IMR-90 (cell line): ENCODE data around the gene RAB40C. TPM values are rescaled to one million over a fixed set of nuclear protein-coding genes. Genes with fewer than 3 reads are reported as not detected.

Source experiments
- ATAC-seq: fragments of 200-7000 bp; cut with Tn5 transposase; 2 replicates; pipeline ENCODE4 v1.9.1; 2020; ENCODE audit warnings: low read depth, mild to moderate bottlenecking, moderate library complexity
- BruUV-seq: library from RNA; stranded (reverse); fragments of 400-500 nt; replicated peaks from 2 replicates; lab custom pipeline; 2021; lab: Mats Ljungman, UMichigan
- CTCF ChIA-PET: fragments of 300-600 bp; formaldehyde crosslinking; extraction: SDS; loops from one replicate; lab custom pipeline; 2021; ENCODE audit warnings: antibody characterized with exemption; lab: Yijun Ruan, JAX
- POLR2A ChIA-PET: fragments of 300-600 bp; sonication (Branson Sonifier 250); formaldehyde crosslinking; loops from one replicate; lab custom pipeline; 2022; ENCODE audit warnings: antibody characterized with exemption; ENCODE audit not compliant: unreplicated experiment; lab: Charles Lee
- DNase-seq: peaks from one replicate; pipeline ENCODE4 v3.0.0; 2013
- H2AFZ ChIP-seq: replicated peaks from 2 replicates; pipeline ENCODE3; 2013; ENCODE audit warnings: low read length, mild to moderate bottlenecking; ENCODE audit not compliant: poor library complexity
- H2AK5ac ChIP-seq: 2 replicates; pipeline ENCODE4 v1.6.1; 2013; ENCODE audit warnings: low read depth, low read length, inconsistent platforms
- H2AK9ac ChIP-seq: replicated peaks from 2 replicates; pipeline ENCODE3; 2013; ENCODE audit warnings: mild to moderate bottlenecking, low read depth, low read length, moderate library complexity; ENCODE audit not compliant: poor library complexity
- H2BK120ac ChIP-seq: 2 replicates; pipeline ENCODE4 v1.6.1; 2013; ENCODE audit warnings: low read depth, low read length, inconsistent platforms
- H2BK15ac ChIP-seq: 3 replicates; pipeline ENCODE4 v1.6.1; 2013; ENCODE audit warnings: low read depth, low read length, inconsistent platforms
- H2BK20ac ChIP-seq: 2 replicates; pipeline ENCODE4 v1.6.1; 2013; ENCODE audit warnings: low read depth, mild to moderate bottlenecking, inconsistent platforms, low read length, moderate library complexity
- H2BK5ac ChIP-seq: 2 replicates; pipeline ENCODE4 v1.6.1; 2013; ENCODE audit warnings: mild to moderate bottlenecking, low read depth, low read length, inconsistent platforms; ENCODE audit not compliant: poor library complexity, severe bottlenecking
- H3K14ac ChIP-seq: replicated peaks from 2 replicates; pipeline ENCODE4 v1.6.1; 2013; ENCODE audit warnings: low read depth, low read length, inconsistent platforms
- H3K18ac ChIP-seq: 2 replicates; pipeline ENCODE4 v1.6.1; 2013; ENCODE audit warnings: low read depth, low read length, control low read depth
- H3K23ac ChIP-seq: 2 replicates; pipeline ENCODE4 v1.6.1; 2013; ENCODE audit warnings: low read depth, low read length, inconsistent platforms
- H3K27ac ChIP-seq: 2 replicates; pipeline ENCODE4 v1.5.1; 2013; ENCODE audit warnings: mild to moderate bottlenecking, control low read depth, low read length; ENCODE audit not compliant: insufficient read depth
- H3K27me3 ChIP-seq: 2 replicates; pipeline ENCODE4 v1.6.1; 2013; ENCODE audit warnings: low read length; ENCODE audit not compliant: control insufficient read depth, insufficient read depth
- H3K36me3 ChIP-seq: 2 replicates; pipeline ENCODE4 v1.6.1; 2013; ENCODE audit warnings: low read length, mixed read lengths; ENCODE audit not compliant: control insufficient read depth, insufficient read depth
- H3K4ac ChIP-seq: 2 replicates; pipeline ENCODE4 v1.6.1; 2013; ENCODE audit warnings: low read depth, low read length, inconsistent platforms
- H3K4me1 ChIP-seq: 2 replicates; pipeline ENCODE4 v1.6.1; 2013; ENCODE audit warnings: low read length, mixed read lengths; ENCODE audit not compliant: control insufficient read depth, insufficient read depth
- H3K4me2 ChIP-seq: 2 replicates; pipeline ENCODE4 v1.6.1; 2013; ENCODE audit warnings: low read depth, mild to moderate bottlenecking, control low read depth, low read length, moderate library complexity
- H3K4me3 ChIP-seq: 2 replicates; pipeline ENCODE4 v1.5.1; 2013; ENCODE audit warnings: low read depth, mild to moderate bottlenecking, control low read depth, low read length, moderate library complexity; ENCODE audit not compliant: insufficient read depth
- H3K56ac ChIP-seq: 2 replicates; pipeline ENCODE4 v1.6.1; 2013; ENCODE audit warnings: low read length, inconsistent platforms; ENCODE audit not compliant: insufficient read depth; ENCODE audit errors: extremely low read depth
- H3K79me1 ChIP-seq, 2 experiments: 2 replicates each; pipeline ENCODE4 v1.6.1; 2013; ENCODE audit warnings: low read length in 2 of 2, inconsistent platforms in 1 of 2, low read depth in 1 of 2
- H3K9ac ChIP-seq: 2 replicates; pipeline ENCODE4 v1.6.1; 2013; ENCODE audit warnings: low read depth, low read length, control low read depth
- H3K9me1 ChIP-seq: 2 replicates; pipeline ENCODE4 v1.6.1; 2013; ENCODE audit warnings: low read length, inconsistent platforms; ENCODE audit not compliant: insufficient read depth
- H3K9me3 ChIP-seq: 2 replicates; pipeline ENCODE4 v1.6.1; 2013; ENCODE audit warnings: low read length; ENCODE audit not compliant: control insufficient read depth, insufficient read depth
- H4K20me1 ChIP-seq: 2 replicates; pipeline ENCODE4 v1.6.1; 2013; ENCODE audit warnings: low read length, inconsistent platforms; ENCODE audit not compliant: insufficient read depth
- H4K5ac ChIP-seq: 2 replicates; pipeline ENCODE4 v1.6.1; 2013; ENCODE audit warnings: mild to moderate bottlenecking, low read depth, low read length, control low read depth
- H4K8ac ChIP-seq, 2 experiments: 2 replicates each; pipeline ENCODE4 v1.6.1; 2013; ENCODE audit warnings: low read depth in 2 of 2, low read length in 2 of 2, control low read depth in 1 of 2, inconsistent platforms in 1 of 2
- H4K91ac ChIP-seq: 2 replicates; pipeline ENCODE4 v1.6.1; 2013; ENCODE audit warnings: low read depth, low read length, inconsistent platforms; ENCODE audit not compliant: insufficient read depth
- BHLHE40 ChIP-seq: fragments of 150-350 bp; IDR thresholded peaks from 2 replicates; pipeline ENCODE4 v1.6.1; 2016; ENCODE audit warnings: mild to moderate bottlenecking, low read depth, low read length
- CHD1 ChIP-seq: IDR thresholded peaks from 2 replicates; pipeline ENCODE4 v1.6.1; 2012; ENCODE audit warnings: low read depth, low read length, improper control_type of control experiment
- FOS ChIP-seq: fragments of 150-350 bp; IDR thresholded peaks from 2 replicates; pipeline ENCODE4 v1.6.1; 2016; ENCODE audit warnings: low read depth, low read length
- MAZ ChIP-seq: IDR thresholded peaks from 2 replicates; pipeline ENCODE4 v1.6.1; 2012; ENCODE audit warnings: low read depth, mild to moderate bottlenecking, low read length, improper control_type of control experiment, moderate library complexity, borderline replicate concordance
- POLR2A ChIP-seq: IDR thresholded peaks from 2 replicates; pipeline ENCODE4 v1.6.1; 2012; ENCODE audit warnings: mild to moderate bottlenecking, low read depth, low read length
- RAD21 ChIP-seq: IDR thresholded peaks from 2 replicates; pipeline ENCODE4 v1.6.1; 2012; ENCODE audit warnings: low read length, improper control_type of control experiment
- WGBS, 2 experiments: methylation state at CpG; one replicate each; pipeline versions ENCODE4 v1.1.5 to v1.1.7; 2013; ENCODE audit warnings: missing lambda C conversion rate in 2 of 2; ENCODE audit not compliant: insufficient read length in 1 of 2; ENCODE audit errors: extremely low coverage in 2 of 2; 5-methylcytosine and 5-hydroxymethylcytosine counted together
- dilution Hi-C: fragments of 300-500 bp; cut with HindIII; formaldehyde crosslinking; loops from one replicate; pipeline ENCODE4 v1.14.3; 2018; ENCODE audit warnings: low sequenced_read_pairs; ENCODE audit not compliant: unreplicated experiment
- in situ Hi-C: fragments of 300-500 bp; cut with MboI; formaldehyde crosslinking; loops from 3 replicates; pipeline ENCODE4 v1.14.3; 2019; ENCODE audit warnings: low sequenced_read_pairs, inconsistent platforms, mixed read lengths
- intact Hi-C: fragments of 100-400 bp; cut with micrococcal nuclease; formaldehyde crosslinking; loops from 2 replicates; pipeline ENCODE4 v1.10.0; 2022
- polyA plus RNA-seq, 3 experiments: library from polyadenylated mRNA; depleted of rRNA; stranded (reverse); fragments of >200 nt; gene quantifications; 2 replicates each; pipeline ENCODE4 v1.2.3, GENCODE V29; 2012; ENCODE audit warnings: low replicate concordance in 1 of 3
- total RNA-seq: library from RNA; depleted of rRNA; stranded (reverse); fragments of >200 nt; gene quantifications from 2 replicates; pipeline ENCODE4 v1.2.3, GENCODE V29; 2012
- TF ChIP-seq, protein P1 (sequence below): fragments of 150-350 bp; IDR thresholded peaks from 2 replicates; pipeline ENCODE4 v1.6.1; 2016; ENCODE audit warnings: low read depth, mild to moderate bottlenecking, low read length, moderate library complexity, borderline replicate concordance

The RAB40C gene
- total and polyA plus RNA-seq, 2 of the 4 experiments (the other 2 are of a cell fraction), result 6.8 to 13.7 TPM

DNA sequence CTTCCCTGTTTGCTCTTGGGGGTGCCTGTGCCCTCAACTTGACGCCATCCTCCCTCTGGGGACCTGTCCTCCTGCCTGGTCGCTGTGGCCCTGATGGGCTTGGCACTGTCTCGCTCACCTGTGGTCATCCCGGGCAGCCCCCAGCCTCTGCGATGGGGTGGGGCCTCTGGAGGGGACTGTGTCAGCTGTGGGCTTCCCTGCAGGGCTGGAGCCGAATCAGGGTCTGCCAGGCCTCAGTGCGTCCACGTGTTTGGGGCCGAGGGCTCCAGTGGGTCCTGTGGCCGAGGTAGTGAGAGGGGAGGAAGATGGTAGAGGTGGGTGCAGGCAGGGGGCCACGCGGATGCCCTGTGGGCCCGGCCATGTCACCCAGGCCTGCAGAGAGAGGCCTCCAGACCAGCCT lies 12.1 kb upstream of the RAB40C start:
- H3K4me1 ChIP-seq, result no peaks in the 10 kb centered on the region
- H2BK5ac ChIP-seq, result no peak overlapping the region
- no peaks in the 10 kb centered on the region for H3K9me3 ChIP-seq
- BruUV-seq, result no TSS peak
- ChIA-PET CTCF (no interaction called here), POLR2A (no interaction called here)
- intact Hi-C loops (loop anchor here (2.0 kb wide), 1 partner anchor 83 kb away; no protein-coding TSS in a partner anchor), in situ Hi-C loops (no loop called here), dilution Hi-C loops (no loop called here)
- no peak for ATAC-seq
- no peaks in the 10 kb centered on the region; the same call in 1 of the 2 replicates for H4K20me1 ChIP-seq
- H2AK9ac ChIP-seq, result no peak overlapping the region
- no peak overlapping the region for H3K27ac ChIP-seq
- no peaks in the 10 kb centered on the region for H3K9me1 ChIP-seq
- no peak overlapping the region for H2BK120ac ChIP-seq
- no peak overlapping the region for H2AK5ac ChIP-seq
- no peak overlapping the region for H3K56ac ChIP-seq
- no peak for TF ChIP-seq RAD21
- no peak for TF ChIP-seq FOS
- TF ChIP-seq CHD1, result no peak
- TF ChIP-seq POLR2A, result no peak
- TF ChIP-seq BHLHE40, result no peak
- TF ChIP-seq, protein P1, sequence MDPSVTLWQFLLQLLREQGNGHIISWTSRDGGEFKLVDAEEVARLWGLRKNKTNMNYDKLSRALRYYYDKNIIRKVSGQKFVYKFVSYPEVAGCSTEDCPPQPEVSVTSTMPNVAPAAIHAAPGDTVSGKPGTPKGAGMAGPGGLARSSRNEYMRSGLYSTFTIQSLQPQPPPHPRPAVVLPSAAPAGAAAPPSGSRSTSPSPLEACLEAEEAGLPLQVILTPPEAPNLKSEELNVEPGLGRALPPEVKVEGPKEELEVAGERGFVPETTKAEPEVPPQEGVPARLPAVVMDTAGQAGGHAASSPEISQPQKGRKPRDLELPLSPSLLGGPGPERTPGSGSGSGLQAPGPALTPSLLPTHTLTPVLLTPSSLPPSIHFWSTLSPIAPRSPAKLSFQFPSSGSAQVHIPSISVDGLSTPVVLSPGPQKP, result no peak
- no peak for TF ChIP-seq MAZ
- H3K23ac ChIP-seq, result no peak overlapping the region
- no peak overlapping the region for H3K14ac ChIP-seq
- H3K4me2 ChIP-seq, result no peak overlapping the region
- 92% methylated on average over 7 of the region's 13 CpGs; no CpG with 5 or more reads in 1 of the 2 experiments for WGBS, 2 experiments
- H3K79me1 ChIP-seq, result peaks cover 0 to 3% of the 10 kb centered on the region in 2 experiments; a peak in 1 of 4 replicates
- no peak overlapping the region for H2AFZ ChIP-seq
- no peak overlapping the region for H3K4me3 ChIP-seq
- H4K5ac ChIP-seq, result no peak overlapping the region
- H4K8ac ChIP-seq, result no peak overlapping the region
- no peak for DNase-seq
- H3K4ac ChIP-seq, result no peak overlapping the region
- no peak overlapping the region for H2BK20ac ChIP-seq
- H3K18ac ChIP-seq, result no peak overlapping the region
- H2BK15ac ChIP-seq, result no peak overlapping the region
- no peak overlapping the region for H4K91ac ChIP-seq
- no peaks in the 10 kb centered on the region for H3K27me3 ChIP-seq
- H3K9ac ChIP-seq, result no peak overlapping the region
- peaks cover 17% of the 10 kb centered on the region; the same call in 1 of the 2 replicates for H3K36me3 ChIP-seq
